Stimulated activated CD4-positive, alpha-beta T cell treated with anti-CD3 and anti-CD28 coated beads, Interleukin-15, amount 100 ng/mL, for 24 hours (primary cell): ENCODE results near the gene AGAP1.

Experiments used
- DNase-seq: peaks from one replicate; pipeline ENCODE4 v3.0.0-alpha.2; 2020

AGAP1 gene

GRCh38 chr2:235904585-235904931 is 410.7 kb downstream of the AGAP1 start:
- no peak for DNase-seq

GRCh38 chr2:235908826-235909225 is 415.0 kb downstream of the AGAP1 start:
- DNase-seq, result no peak

- no peak for DNase-seq
These were observed 415.5 kb downstream of the AGAP1 start for GRCh38 chr2:235909358-235909757.

DNA sequence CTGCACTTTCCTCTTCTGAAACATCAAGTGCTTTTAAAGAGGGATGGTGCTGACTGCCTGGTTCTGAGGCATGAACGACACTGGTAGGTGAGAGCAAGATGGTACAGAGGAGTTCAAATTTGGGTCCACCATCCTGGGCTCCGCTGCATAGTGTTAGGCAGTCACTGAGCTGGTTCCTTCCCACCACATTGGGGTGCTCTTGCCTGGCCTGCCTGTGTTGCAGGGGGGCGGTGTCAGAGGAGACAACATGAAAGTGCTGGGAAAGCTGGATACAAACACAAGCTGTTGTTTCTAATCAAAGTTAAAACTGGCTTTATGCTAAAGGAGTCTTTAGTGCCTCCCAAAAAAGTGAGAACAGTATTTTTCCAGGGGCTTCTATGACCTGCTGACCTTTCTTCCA is 416.2 kb downstream of the AGAP1 start:
- DNase-seq, result no peak

DNA sequence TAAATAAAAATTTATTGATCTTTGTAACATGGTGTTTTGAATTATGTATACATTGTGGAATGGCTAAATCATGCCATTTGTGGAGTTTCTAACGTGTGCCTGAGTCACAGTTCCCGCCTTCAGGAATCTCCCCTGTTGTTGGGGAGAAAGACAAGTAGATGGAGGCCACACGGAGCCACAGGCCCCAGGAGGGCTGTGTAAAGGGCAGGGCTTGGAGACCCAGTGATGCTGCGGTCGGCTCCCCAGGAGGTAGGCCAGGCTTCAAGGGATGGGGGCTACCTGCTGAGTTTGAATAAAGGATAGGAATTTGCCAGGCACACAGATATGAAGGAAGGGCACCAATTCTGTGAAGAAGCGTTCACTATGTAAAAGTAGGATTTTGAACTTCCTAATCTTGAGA is 417.3 kb downstream of the AGAP1 start:
- DNase-seq, result no peak

- no peak for DNase-seq
These were observed 417.9 kb downstream of the AGAP1 start for GRCh38 chr2:235911633-235912233.

GRCh38 chr2:235914756-235915155 is 420.9 kb downstream of the AGAP1 start:
- DNase-seq, result no peak

DNA sequence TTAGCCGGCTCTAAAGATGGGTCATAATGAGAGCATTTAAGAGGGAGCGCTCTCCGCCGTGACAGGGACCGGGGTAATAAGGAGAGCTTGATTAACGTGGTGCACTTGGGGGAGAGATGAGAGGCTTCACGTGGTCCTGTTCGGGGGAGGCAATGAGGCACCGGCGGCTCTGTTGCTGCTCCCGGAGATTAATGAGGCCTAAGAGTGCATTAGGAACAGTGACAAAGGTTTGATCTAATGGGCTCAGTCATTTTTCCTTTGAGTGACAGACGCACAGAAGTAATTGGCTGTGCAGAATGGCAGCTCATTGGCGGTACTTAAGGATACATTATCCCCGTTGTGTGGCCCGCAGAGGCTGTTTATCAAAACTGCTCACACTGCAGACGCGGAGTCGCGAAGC is 423.7 kb downstream of the AGAP1 start:
- no peak for DNase-seq

DNA sequence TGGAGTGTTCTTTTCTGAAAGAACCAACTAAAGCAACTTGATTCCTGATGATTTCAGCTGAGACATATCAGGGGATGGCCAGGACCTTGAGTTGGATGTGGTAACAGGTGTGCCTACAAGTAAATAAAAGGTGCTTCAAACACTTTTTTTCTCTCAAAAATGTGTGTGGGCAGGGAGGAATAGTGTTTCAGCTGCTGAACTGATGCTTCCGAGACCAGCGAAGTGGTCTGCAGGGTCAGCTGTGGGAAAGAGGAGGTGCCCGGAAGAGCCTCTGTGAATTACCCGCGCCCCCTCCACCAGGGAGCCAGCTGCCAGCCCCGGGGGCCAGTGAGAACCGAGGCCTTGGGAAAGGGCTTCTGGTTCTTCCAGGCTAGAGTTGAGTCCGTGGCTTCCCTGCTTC is 425.0 kb downstream of the AGAP1 start:
- no peak for DNase-seq

DNA sequence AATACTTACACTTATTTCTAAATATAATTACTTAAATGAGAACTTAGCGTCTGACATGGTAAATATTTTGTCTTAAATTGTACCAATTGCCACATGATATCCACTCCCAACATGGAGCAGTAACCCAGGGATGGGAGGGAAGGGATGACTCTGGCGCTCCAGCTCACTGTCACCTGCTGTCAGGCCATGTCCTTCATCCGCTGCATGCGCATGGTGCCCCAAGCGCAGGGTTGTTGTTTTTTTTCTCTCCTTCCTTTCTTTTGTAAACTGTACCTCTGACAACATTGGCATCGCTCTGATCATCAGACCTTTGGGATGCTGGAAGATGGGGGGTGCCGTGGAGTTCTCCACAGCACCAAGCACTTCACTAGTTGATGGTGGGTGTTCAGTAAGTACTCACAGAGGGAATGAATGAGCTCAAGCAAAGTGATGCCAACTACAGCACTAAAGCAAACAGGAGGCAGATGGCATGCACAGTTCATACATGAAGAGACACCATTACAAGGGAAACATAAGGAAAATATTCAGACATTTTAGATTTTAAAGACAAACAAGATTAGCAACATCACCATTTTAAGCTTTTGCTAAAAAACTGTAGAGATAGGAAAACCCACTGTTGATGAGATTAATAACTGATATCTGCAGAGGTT is 426.5 kb downstream of the AGAP1 start:
- DNase-seq, result no peak

DNA sequence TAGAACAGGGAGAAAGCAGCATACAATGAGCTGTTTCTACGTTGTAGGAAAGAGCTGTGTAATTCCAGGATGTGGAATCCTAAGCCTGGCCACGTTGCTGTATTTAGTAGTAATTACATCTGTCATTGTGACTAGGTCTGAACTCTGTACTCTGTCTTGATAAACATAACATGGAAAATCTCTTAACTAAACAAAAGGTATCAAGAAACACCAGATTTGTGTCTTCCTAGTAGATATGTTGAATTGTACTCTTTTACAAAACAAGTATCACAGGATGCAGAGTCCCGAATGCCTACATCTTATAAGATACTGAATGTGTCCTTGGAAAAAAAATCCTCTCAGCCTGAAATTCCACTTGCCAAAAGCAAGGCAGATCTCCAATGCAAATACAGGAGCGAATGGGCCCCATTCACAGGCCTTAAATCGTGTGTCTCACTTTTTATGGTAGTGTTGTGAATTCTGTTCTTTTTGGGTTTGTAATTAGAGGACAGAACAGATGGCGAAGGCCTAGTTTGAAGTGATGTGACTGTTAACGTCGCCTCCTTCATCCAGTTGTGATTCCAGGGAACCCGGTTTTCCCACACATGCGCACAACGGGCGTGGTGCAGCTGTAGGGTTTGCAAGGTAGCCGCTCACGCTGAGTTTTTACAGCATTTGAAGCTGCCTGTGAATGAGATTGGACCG is 427.8 kb downstream of the AGAP1 start:
- no peak for DNase-seq

GRCh38 chr2:235922839-235923238 is 429.0 kb downstream of the AGAP1 start:
- no peak for DNase-seq

DNA sequence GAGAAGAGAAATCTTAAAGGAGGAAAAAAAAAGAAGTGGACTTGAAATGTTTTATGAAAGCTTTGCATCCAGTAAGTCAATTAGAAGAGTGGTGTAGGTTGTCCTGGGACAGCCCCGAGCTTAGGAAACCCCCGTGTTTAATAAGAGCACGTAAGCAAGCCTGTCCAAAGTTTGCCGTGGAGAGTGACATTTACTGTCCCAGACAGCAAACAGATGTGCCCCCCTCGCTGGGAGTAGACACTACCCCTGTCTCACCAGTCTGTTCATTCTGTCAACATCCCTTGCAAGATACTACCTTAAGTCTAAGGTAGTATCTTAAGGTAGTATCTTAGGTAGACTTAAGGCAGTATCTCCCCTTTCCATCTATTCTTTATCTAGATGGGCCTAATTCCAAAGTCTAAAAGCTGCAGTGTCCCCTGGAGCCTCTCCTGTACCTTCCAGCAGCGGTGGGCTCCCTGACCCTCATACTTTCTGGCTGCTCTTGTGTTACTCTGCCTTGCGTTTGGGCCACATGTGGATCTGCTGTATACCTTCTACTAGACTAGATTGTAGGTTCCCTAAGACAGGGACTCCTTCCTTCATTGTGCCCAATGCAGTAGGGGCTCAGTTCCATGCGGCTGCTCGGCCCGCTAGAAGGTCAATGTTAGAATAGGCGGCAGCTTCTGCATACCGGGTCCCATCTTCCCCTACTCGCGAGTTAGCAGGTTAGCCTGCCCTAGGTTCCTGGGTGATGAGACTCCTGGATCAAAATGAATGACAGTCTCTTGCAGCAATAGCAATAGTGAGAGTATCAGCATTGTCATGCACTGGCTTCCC is 430.2 kb downstream of the AGAP1 start:
- no peak for DNase-seq

GRCh38 chr2:235924675-235925063 is 430.8 kb downstream of the AGAP1 start:
- no peak for DNase-seq

DNA sequence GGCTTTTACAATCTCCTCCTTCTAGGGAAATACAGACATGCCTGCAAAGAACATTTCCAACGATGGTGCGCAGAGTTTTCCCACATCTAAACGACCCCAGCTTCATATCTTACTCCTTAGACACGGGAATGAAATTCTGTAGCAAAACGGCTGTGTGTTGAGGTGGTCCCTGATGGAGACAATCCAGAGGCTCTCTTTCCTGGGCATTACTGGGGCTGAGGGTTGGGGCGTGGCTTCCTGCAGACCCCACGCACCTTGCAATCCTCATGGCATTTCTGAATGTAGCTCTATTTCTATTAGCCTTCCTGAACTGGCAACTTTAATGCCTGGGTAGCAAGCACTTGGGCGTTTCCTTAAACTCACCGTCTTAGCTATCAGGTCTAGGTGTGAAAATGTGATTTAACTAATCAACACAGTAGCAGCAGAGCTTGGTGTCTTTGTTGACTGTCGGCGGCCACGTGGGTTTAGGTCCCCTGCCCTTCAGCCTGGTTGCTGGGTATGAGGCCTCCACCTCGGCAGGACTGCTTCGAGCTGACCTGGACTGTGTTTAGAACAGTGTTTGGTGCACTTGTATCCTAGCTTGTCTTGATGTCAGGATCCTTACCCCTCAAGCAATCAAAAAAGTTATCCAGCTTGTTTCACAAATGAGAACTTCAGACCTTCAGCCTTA is 431.5 kb downstream of the AGAP1 start:
- no peak for DNase-seq

DNA sequence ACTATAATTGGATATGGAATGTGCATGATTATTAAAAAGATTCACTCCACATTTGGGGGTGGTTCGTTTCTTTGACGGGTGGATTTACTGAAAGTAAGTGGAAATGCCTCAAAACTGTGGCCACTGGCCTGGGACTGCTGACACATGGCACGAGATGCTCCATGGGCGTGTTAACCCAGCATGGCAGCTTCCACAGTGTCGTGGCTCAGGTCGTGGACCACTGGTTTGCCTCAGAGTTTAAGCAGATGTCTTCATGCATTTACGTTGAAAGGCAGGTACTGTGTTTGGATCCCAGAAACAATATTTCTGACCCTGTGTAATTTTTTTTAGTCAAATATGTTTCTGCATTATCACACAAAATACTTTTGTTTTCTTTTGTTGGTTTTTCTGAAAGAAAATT is 432.4 kb downstream of the AGAP1 start:
- DNase-seq, result no peak

GRCh38 chr2:235928751-235929370 is 435.0 kb downstream of the AGAP1 start:
- DNase-seq, result no peak

DNA sequence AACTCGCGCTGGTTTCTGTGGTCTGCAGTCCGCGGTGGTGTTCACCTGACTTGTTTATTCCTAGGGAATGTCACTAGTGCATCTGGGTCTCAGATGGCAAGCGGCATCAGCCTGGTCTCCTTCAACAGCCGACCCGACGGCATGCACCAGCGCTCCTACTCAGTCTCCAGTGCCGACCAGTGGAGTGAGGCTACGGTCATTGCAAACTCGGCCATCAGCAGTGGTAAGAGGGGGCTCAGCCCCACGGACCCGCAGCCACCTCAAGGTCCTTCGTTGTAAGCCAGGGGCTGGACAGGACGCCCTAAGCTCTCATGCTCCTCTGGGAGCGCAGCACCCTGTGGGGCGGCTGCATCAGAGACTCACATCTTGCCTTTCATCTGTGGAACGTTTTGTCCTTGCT is 436.9 kb downstream of the AGAP1 start:
- DNase-seq, result no peak

DNA sequence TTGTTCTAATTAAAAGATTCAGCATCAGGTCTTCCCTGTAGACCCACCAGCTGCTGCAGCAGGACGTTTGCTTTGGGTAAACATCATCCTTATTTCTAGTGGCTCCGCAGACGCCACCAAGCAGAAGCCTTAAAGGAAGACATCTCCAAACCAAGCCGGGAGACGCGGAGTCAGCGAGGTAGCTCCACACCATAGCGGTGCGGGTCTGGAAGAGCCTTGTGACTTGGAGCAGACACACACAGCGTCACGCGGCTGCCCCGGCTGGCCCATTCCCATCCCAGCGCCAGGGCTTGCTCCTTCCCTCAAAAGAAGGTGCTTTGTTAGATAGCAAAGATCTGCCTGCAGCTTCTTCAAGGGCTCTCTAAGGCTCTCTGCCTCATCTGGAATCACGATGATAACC is 437.8 kb downstream of the AGAP1 start:
- DNase-seq, result no peak

- no peak for DNase-seq
These were observed 440.4 kb downstream of the AGAP1 start for GRCh38 chr2:235934059-235934773.

- DNase-seq, result no peak
These were observed 441.1 kb downstream of the AGAP1 start for GRCh38 chr2:235934774-235935484.
